HG02571 (cell line): ENCODE data around the gene IFI27L2.

ENCODE experiments used
- ATAC-seq: cut with Tn5 transposase; IDR thresholded peaks from one replicate; pipeline ENCODE4 v1.9.1; 2021; ENCODE audit warnings: mild to moderate bottlenecking, moderate library complexity; ENCODE audit not compliant: unreplicated experiment

The IFI27L2 gene

DNA sequence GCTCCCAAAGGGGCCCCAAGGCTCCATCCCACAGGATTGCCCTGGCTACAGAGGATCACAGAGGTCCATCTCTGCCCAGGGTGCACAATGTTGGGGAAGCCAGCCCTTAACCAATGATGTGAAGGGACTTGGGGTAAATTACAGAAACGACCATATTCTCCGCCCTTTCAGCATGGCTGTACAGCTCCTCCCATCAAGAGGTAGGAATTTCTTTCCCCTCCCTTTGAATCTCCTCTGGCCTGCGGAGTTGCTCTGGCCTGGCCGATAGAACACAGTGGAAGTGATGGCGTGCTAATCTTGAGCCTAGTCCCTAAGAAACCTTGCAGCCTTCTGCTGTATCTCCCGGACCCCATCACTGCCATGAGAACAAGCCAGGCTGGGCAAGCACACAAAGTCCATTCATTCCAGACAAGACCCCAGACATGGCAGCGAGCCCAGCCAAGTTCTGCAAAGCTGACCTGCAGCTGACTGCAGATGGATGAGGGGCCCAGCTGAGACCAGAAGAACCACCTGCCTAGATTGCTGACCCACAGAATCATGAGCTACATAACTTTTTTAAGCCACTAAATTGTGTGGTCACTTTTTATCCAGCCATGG is 25.8 kb downstream of the IFI27L2 start:
- no peak for ATAC-seq

DNA sequence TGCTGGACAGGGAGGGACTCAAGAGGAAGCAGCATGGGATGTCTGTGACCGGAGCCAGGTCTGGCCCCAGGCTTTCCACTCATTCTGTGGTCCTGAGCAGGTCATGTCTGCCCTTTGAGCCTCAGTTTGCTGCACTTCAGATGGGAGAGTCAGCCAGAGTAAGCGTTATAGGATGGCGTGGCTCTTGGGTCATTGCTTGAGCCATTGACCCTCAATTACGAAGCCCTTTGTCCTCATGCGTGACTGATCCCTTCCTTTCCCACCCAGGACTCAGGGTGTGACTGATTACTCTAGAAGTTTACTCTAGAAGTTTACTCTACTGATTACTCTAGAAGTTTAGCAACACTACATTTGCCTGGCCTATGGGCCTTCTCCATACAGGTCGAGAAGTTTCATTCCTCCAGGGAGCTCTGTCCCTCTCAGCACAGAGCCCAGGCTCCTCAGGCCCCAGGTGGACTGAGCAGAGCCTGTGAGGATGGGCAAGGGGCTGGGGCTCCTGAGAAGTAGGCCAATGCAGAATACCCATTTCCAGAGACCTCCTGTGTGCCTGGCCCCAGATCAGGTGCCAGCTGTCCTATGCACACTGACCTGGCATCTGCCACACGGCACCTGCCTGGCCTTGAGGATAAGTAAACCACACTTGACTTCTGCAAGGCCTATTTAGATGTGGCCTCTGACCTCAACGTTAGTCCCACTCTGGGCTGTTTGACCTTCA is 26.5 kb downstream of the IFI27L2 start:
- ATAC-seq: no peak

DNA sequence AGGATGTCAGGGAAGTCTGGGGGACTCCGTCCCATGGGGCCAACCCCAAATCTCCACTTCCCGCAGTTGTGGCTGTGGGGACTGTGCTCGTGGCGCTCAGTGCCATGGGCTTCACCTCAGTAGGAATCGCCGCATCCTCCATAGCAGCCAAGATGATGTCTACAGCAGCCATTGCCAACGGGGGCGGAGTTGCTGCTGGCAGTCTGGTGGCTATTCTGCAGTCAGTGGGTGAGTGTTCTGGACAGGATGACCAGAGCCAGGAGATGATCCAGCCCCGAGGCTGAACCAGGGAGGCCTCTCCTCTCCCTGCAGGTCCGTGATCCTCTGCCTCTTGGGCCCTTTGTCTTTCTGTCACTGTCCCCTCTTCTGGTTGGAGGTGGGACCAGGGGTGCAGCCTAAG is 27.7 kb downstream of the IFI27L2 start:
- ATAC-seq: no peak

DNA sequence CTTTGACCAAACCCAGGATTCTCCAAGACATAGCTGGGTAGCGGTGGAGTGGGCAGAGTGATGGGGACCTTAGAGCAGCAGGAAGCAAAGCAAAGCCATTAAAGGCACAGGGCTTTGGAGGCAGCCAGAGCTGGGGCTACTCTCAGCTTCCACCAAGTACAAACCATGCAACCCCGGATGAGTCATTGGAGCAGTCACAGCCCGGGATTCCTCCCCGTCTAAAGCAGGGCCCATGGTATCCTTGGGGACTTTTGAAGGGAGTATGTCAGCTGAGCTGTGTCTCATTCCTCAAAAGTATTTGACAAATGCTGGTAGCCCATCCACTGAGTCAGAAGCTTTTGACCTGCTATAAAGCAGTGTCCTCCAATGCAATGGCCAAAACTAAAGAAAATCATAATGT is 28.6 kb downstream of the IFI27L2 start:
- ATAC-seq: no peak

DNA sequence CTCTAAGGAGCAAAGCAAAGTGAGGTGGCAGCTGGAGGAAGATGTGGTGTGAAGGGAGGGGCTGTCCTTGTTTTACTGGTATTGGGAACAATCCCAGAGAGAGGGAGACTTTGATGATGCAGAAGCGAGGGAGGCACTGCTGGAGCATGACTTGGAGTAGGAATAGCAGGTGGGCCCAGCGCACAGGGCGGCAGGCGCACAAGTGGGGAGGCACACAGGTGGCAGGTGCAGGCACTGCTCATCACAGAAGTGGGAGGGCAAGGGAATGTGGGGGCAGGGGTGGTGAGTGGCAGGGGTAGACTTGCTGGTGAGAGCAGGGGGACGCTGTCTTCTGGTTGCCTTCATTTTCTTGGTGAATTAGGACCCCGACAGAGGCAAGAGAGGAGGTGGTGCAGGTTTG is 30.4 kb downstream of the IFI27L2 start:
- ATAC-seq: no peak

DNA sequence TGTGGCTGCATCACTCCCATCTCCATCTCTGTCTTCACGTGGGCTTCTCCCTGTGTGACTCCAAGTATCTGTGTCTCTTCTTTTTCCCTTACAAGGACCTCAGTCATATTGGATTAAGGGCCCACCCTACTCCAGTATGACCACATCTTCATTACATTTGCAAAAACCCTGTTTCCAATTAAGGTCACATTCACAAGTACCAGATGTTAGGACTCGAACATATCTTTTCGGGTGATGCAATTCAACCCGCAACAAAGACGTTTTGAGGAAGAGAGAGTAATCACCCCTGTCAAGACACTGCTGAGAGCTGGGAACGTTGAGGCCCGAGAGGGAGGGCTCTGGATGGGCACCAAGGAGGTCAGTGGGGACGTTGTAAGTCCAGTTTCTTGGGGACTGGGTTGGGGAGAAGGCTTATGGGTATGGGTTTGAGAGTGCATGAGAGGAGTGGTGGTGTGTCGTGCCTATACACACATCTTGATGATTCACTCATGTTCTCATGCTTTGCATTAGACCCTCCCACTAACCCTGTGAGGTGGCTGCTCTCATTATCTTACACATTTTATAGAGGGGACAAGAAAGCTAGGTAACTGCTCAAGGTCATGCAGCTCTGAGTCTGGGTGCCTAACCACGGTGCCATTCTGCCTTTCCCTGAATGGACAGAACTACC is 30.9 kb downstream of the IFI27L2 start:
- no peak for ATAC-seq

DNA sequence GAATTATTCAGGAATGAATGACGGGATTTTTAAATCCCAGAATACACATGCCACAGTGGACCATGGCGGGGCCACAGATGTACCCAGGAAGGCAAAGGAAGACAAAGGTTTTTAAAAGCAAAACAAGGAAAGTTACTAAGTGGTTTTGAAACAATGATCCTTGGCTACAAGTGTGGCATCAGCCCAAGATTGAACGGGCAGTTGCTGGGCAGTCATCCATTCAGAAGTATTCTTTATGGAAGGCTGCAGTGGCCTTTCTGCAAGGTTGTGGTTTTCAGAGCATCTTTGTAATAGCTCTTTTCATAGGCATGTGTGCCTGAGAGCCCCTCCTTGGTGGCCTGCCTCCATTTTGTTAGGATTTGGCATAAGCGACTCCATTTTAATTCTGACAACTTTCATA is 32.3 kb downstream of the IFI27L2 start:
- ATAC-seq: no peak

DNA sequence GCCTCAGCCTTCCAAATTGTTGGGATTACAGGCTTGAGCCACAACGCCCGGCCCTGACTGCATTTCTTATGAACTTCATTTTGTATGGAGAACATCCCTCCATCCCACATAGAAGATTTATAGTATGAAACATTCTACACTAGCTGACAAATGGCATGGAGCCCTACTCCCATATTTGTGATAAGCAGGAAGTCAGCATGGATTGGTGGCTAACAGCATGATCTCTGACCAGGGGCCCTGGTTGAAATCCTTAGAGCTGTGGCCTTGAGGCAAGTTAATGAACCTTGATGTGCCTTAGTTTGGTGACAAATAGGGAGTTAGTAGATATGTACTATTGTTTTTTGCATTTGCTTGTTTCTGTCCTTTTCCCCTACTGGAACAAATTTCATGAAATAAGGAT is 36.0 kb downstream of the IFI27L2 start:
- no peak for ATAC-seq

DNA sequence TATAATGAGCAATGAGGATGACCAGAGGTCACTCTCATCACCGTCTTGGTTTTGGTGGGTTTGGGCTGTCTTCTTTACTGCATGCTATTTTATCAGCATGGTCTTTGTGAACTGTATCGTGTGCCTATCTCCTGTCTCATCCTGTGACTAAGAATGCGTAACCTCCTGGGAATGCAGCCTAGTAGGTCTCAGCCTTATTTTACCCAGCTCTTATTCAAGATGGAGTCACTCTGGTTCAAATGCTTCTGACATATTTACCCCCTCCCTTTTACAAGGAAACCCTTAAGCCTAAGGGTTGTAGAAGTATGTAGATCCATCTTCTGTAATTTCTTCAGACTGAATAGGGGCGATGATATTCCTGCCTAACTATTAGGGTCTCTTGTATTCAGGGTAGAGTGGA is 39.9 kb downstream of the IFI27L2 start:
- ATAC-seq: no peak

DNA sequence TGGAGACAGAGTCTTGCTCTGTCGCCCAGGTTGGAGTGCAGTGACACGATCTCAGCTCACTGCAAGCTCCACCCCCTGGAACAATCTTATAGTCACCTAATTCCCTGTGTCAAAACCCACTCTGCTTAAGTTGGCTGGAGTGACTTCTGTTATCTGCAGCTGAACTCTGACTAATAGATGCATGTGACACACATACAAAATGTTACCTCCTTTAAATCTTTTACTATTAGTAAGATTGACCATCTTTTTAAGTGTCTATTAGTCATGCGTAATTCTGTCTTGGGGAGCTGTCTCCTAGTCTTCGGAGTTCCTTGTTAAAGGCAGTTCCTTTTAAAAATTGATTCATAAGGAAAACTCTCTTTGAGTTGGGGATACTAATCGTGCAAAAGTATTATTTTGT is 40.9 kb downstream of the IFI27L2 start:
- no peak for ATAC-seq

DNA sequence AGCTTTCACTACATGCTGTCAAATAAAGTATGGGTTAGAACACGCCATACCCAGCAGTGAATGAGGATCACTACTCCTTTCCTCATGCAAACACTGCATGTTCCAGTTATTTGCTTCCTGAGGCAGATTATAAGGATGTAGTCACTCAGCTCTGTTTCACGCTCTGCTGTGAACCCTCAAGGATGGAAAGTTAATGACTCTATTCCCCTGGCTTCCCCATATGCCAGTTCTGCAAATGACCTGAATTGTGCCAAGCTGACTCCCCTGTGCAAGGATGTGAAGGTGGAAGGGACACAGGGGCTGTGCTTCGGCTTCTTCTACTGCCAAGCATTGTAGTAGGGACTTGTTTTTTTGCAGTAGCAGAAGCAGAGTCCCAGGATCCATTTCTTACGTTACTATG is 41.5 kb downstream of the IFI27L2 start:
- no peak for ATAC-seq

DNA sequence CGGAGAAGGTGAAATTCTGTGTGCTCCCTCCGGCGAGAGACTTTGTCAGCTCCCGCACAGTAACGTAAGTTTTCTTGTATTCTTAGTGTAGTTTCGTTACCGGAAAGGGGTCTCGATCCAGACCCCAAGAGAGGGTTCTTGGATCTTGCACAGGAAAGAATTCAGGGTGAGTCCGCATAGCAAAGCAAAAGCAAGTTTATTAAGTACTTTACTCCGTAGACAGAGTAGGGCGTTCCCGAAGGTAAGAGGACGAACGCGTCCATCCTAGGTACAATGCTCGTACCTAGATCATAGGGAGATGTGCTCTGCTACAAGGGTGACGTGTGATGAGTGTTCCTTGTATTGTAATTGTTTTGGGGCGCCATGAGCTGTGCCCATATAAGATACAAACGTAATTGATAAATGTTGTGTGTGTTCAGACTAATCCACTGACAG is 48.0 kb downstream of the IFI27L2 start:
- peak; percentile 19 for ATAC-seq

DNA sequence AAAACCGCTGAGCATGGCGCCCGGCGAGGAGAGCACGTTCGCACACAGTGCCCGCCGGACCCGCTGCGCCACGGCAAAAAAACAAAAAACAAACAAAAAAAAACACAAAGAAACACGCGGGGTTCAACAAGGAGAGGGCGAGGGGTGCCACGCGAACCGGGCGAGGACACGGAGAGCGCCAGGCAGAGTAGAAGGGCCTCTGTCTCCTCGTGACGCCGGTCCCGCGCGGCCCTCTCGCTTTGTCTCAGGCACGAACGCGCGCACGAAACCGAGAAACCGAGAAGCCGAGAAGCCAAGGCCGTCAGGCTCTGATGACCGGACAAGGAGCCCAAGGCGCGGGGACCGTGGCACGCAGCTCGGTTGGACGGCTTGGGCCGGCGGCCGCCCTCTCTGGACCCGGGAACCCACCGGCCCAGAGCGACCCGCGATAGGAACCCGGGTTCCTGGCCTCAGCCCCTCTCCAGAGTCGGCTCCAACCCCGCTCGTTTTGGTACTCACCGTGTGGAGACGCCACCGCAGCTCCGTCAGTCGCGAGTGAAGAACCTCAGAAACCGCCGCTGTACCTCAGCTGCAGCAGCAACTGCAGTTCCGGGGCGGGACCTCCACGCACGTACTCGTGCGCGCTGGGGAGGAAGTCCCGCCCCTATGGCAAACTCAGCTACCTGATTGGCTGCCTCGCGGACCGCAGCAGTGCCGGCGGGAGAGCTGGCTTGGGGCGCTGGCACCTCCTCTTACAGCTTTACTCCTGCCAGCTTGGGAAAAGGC is 48.6 kb downstream of the IFI27L2 start, which contains the start of the genes DDX24 and IFI27L1:
TSS of gene DDX24 (minus strand) at position 582 of the 765 bp plus-strand sequence. CDS start 1,460 bp downstream, outside the sequence.
TSS of gene IFI27L1 (plus strand) at position 690 of the 765 bp plus-strand sequence. CDS start 15,628 bp downstream, outside the sequence.
- peak; percentile 99 for ATAC-seq

DNA sequence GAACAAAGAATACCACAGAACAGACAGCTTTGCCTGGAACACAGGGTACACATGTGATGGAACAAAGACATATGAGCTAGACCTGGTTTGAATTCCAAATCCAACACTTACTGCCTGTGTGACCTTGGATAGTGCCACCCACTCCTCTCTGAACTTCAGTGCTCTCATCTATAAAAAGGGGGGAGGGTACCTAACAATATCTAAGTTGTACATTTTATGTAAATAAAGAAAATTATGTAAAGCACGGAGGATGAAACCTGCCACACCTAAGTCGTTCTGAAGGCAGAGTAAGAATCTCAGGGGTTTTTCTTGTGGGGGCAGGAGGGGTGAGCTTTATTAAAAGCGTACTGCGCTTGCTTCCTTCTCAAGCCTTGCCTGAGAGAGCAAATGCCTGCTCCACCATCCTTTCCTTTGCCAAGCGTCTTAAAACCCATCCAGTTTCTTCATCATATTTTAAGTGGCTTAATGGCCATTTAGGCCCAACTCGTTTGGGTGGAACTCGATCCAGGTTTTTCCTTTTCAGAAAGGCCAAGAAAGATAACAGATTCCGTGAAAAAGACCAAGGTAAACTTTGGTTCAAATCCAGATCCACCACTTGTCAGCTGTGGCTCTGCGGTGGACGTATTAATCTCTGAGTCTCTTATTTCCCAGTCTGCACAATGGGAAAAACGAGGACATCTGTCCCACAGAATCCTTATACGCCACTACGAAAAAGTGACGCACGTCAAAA is 49.3 kb downstream of the IFI27L2 start:
- no peak for ATAC-seq

DNA sequence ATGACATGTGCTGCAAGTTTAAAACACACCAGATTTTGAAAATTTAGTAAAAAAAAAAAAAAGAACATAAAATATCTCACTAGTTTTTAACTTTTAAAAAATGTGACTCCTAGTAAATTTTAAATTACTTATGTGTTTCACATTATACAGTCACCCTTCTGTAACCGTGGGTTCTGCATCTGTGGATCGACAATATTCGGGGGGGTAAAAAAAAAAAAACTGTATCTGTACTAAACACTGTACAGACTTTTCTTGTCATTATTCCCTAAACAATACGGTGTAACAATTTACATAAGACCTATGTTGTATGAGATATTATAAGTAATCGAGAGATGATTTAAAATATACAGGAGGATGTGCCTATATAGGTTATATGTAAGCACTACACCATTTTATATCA is 51.6 kb downstream of the IFI27L2 start:
- no peak for ATAC-seq
